GM12878 (cell line): ENCODE results near the gene MID2. TPM values are rescaled to one million over a fixed set of nuclear protein-coding genes. Genes with fewer than 3 reads are reported as not detected.

Source experiments
- ATAC-seq: fragments of 200-7000 bp; cut with Tn5 transposase; 3 replicates; pipeline ENCODE4 v1.9.1; 2020; ENCODE audit warnings: mild to moderate bottlenecking, moderate library complexity
- BruUV-seq: library from RNA; stranded (reverse); fragments of 400-500 nt; replicated peaks from 2 replicates; lab custom pipeline; 2021; lab: Mats Ljungman, UMichigan
- CTCF ChIA-PET: fragments of 300-600 bp; sonication (Branson Sonifier 250); formaldehyde crosslinking; extraction: SDS; loops from one replicate; lab custom pipeline; 2021; ENCODE audit warnings: inconsistent platforms; lab: Yijun Ruan, JAX
- POLR2A ChIA-PET: fragments of 350-600 bp; formaldehyde crosslinking; extraction: SDS; loops from one replicate; lab custom pipeline; 2021; ENCODE audit warnings: inconsistent platforms; lab: Charles Lee
- RAD21 ChIA-PET: fragments of 300-600 bp; sonication (Branson Sonifier 250); formaldehyde crosslinking; loops from one replicate; lab custom pipeline; 2023; ENCODE audit warnings: antibody characterized with exemption; ENCODE audit not compliant: unreplicated experiment; lab: Charles Lee
- SMC1A ChIA-PET: fragments of 300-600 bp; sonication (Branson Sonifier 250); formaldehyde crosslinking; loops from one replicate; lab custom pipeline; 2023; ENCODE audit not compliant: unreplicated experiment, uncharacterized antibody; lab: Charles Lee
- DNase-seq: peaks from one replicate; pipeline ENCODE4 v3.0.0-alpha.2; 2011; ENCODE audit warnings: low read depth, low spot score
- FAIRE-seq: peaks from 3 replicates; lab custom pipeline; 2011; peaks lifted over from hg19 to GRCh38; lab: Jason Lieb, UNC
- H2AFZ ChIP-seq: 2 replicates; pipeline ENCODE4 v1.6.0; 2011; ENCODE audit warnings: low read depth, low read length, control low read depth; ENCODE audit not compliant: control insufficient read depth
- H3K27ac ChIP-seq: 2 replicates; pipeline ENCODE4 v1.5.1; 2011; ENCODE audit warnings: control low read depth; ENCODE audit not compliant: control insufficient read depth, insufficient read depth
- H3K27me3 ChIP-seq, 2 experiments: replicated peaks in 1 of 2; 2 replicates each; pipeline versions ENCODE4 v1.6.0 to v1.6.1; 2011; ENCODE audit warnings: low read length in 1 of 2; ENCODE audit not compliant: control insufficient read depth in 2 of 2, insufficient read depth in 2 of 2
- H3K36me3 ChIP-seq, 2 experiments: 2 replicates each; pipeline ENCODE4 v1.5.1; 2011; ENCODE audit warnings: low read length in 1 of 2; ENCODE audit not compliant: control insufficient read depth in 2 of 2, insufficient read depth in 2 of 2
- H3K4me1 ChIP-seq: 2 replicates; pipeline ENCODE4 v1.6.1; 2011; ENCODE audit warnings: mild to moderate bottlenecking, low read length, moderate library complexity, mixed read lengths; ENCODE audit not compliant: control insufficient read depth, insufficient read depth
- H3K4me2 ChIP-seq: 2 replicates; pipeline ENCODE4 v1.6.0; 2011; ENCODE audit warnings: control low read depth; ENCODE audit not compliant: control insufficient read depth, insufficient read depth
- H3K4me3 ChIP-seq: fragments of 200-600 bp; sonication (generic); 2 replicates; pipeline ENCODE4 v1.5.1; 2016
- H3K79me2 ChIP-seq: 2 replicates; pipeline ENCODE4 v1.6.0; 2011; ENCODE audit warnings: low read length; ENCODE audit not compliant: control insufficient read depth, insufficient read depth
- H3K9ac ChIP-seq: 2 replicates; pipeline ENCODE4 v1.8.0; 2011; ENCODE audit warnings: low read length, control low read depth, mixed read lengths; ENCODE audit not compliant: control insufficient read depth, insufficient read depth
- H3K9me3 ChIP-seq: replicated peaks from 3 replicates; pipeline ENCODE4 v1.5.1; 2011; ENCODE audit warnings: mild to moderate bottlenecking, low read length; ENCODE audit not compliant: control insufficient read depth, insufficient read depth
- H4K20me1 ChIP-seq: 2 replicates; pipeline ENCODE4 v1.6.0; 2011; ENCODE audit not compliant: control insufficient read depth, insufficient read depth
- FOXK2 ChIP-seq: fragments of 450-650 bp; IDR thresholded peaks from 2 replicates; pipeline ENCODE4 v1.6.1; 2017; ENCODE audit warnings: mild to moderate bottlenecking, moderate library complexity
- RUNX3 ChIP-seq: IDR thresholded peaks from 2 replicates; pipeline ENCODE4 v1.6.1; 2012; ENCODE audit warnings: low read length, inconsistent platforms
- WGBS: methylation state at CpG from one replicate; pipeline ENCODE4 v1.1.6; 2016; ENCODE audit warnings: low lambda C conversion rate; ENCODE audit not compliant: insufficient replicate concordance, insufficient coverage; ENCODE audit errors: missing lambda C conversion rate; 5-methylcytosine and 5-hydroxymethylcytosine counted together
- in situ Hi-C: fragments of 300-500 bp; cut with MboI; formaldehyde crosslinking; loops from 9 replicates; pipeline ENCODE4 v1.14.3; 2018; ENCODE audit warnings: mixed read lengths
- intact Hi-C: fragments of 100-400 bp; cut with micrococcal nuclease; formaldehyde crosslinking; loops from one replicate; pipeline ENCODE4 v1.14.2; 2022; ENCODE audit not compliant: unreplicated experiment
- polyA plus RNA-seq, 11 experiments: library from polyadenylated mRNA; depleted of rRNA in 4 of 11; unstranded in 6 of 11; stranded (reverse) in 5 of 11; fragments of >200 nt; fragmentation: Nextera tagmentation in 4 of 11; fragmentation: Illumina TruSeq in 1 of 11; extraction: Ambion mirVana in 4 of 11; extraction: Trizol in 1 of 11; gene quantifications; 1 replicate in 1 of 11; 2 replicates in 10 of 11; pipeline versions ENCODE4 v1.2.1 to v1.2.3, GENCODE V29; 2011 to 2016; ENCODE audit warnings: inconsistent platforms in 2 of 11, missing spikeins in 2 of 11, low read depth in 1 of 11
- total RNA-seq, 4 experiments: library from RNA; depleted of rRNA in 3 of 4; stranded (reverse); fragments of >200 nt in 3 of 4; fragmentation: Illumina TruSeq in 1 of 4; extraction: Trizol in 1 of 4; gene quantifications; 2 replicates each; pipeline versions ENCODE4 v1.2.1 to v1.2.3, GENCODE V29; 2013 to 2021
- TF ChIP-seq, protein P1 (sequence below): fragments of 450-650 bp; IDR thresholded peaks from 2 replicates; pipeline ENCODE4 v1.6.1; 2018; ENCODE audit warnings: borderline replicate concordance, mild to moderate bottlenecking; ENCODE audit not compliant: partially characterized antibody
- TF ChIP-seq, protein P2 (sequence below): IDR thresholded peaks from 2 replicates; pipeline ENCODE4 v1.6.1; 2012; ENCODE audit warnings: low read depth, low read length, improper control_type of control experiment

MID2 gene
- total and polyA plus RNA-seq, 10 of the 15 experiments (the other 5 are each of a cell fraction or from before 2014, with no cell fraction given) = 0.04 to 0.21 TPM; not detected in 8

DNA sequence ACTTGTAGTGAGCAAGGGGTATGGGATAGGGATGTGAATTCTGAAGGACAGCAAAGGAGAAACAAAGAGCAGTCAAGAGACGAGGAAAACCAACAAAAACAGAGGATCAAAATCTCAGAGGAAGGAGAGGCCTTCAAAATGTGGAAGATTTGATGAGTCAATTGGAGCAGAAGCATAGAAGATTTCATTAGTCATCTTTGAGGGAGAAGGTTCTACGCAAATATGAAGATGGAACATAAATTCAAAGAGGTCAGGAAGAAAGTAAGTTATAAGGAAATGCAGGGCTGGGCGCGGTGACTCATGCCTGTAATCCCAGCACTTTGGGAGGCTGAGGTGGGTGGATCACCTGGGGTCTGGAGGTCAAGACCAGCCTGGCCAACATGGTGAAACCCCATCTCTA, 35.4 kb downstream of the MID2 start (continued):
- TF ChIP-seq, protein P1, sequence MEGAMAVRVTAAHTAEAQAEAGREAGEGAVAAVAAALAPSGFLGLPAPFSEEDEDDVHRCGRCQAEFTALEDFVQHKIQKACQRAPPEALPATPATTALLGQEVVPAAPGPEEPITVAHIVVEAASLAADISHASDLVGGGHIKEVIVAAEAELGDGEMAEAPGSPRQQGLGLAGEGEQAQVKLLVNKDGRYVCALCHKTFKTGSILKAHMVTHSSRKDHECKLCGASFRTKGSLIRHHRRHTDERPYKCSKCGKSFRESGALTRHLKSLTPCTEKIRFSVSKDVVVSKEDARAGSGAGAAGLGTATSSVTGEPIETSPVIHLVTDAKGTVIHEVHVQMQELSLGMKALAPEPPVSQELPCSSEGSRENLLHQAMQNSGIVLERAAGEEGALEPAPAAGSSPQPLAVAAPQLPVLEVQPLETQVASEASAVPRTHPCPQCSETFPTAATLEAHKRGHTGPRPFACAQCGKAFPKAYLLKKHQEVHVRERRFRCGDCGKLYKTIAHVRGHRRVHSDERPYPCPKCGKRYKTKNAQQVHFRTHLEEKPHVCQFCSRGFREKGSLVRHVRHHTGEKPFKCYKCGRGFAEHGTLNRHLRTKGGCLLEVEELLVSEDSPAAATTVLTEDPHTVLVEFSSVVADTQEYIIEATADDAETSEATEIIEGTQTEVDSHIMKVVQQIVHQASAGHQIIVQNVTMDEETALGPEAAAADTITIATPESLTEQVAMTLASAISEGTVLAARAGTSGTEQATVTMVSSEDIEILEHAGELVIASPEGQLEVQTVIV = no peak
- no peak for TF ChIP-seq RUNX3

DNA sequence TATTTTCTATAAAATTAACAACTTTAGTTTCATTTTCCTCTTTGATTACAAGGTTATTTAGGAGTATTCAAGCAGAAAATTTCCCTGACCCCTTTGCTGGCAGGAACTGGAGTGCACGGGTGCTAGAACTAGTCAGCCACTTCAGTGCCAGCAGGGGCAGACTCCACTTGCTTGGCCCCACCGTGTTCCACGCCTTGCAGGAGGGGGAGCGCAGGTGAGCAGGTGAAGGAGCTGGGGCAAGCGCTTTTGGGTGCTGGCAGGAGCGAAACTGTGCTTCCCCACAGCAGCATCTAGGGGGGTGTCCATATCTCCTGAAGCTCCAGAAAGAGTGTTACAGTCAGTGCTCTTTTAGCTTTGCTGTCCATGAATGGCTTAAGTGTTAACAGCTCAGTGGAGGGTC, 45.5 kb downstream of the MID2 start:
- Histone ChIP-seq H2AFZ (no peak overlapping the region), H3K4me1 (no peaks in the 10 kb centered on the region), H3K36me3 (no peaks in the 10 kb centered on the region), H3K27me3 (no peaks in the 10 kb centered on the region), H4K20me1 (no peaks in the 10 kb centered on the region), H3K27ac (no peak overlapping the region), H3K79me2 (no peaks in the 10 kb centered on the region), H3K4me2 (no peak overlapping the region), H3K9ac (no peak overlapping the region), H3K9me3 (no peaks in the 10 kb centered on the region), H3K4me3 (no peak overlapping the region)
- no TSS peak for BruUV-seq
- no peak for FAIRE-seq
- 28% methylated on average over 6 of the region's 6 CpGs for WGBS
- DNase-seq = no peak
- TF ChIP-seq, protein P2, sequence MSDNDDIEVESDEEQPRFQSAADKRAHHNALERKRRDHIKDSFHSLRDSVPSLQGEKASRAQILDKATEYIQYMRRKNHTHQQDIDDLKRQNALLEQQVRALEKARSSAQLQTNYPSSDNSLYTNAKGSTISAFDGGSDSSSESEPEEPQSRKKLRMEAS = no peak
- TF ChIP-seq FOXK2 = no peak
- in situ Hi-C loops = no loop called here
- ATAC-seq = no peak
- intact Hi-C loops = no loop called here
- RAD21 ChIA-PET = no interaction called here
- POLR2A ChIA-PET = no interaction called here
- CTCF ChIA-PET = interaction anchor here (1.7 kb wide), 1 partner anchor 22 kb away, joined by 4 read pairs; no protein-coding TSS in a partner anchor
- SMC1A ChIA-PET = interaction anchor here (0.8 kb wide), 1 partner anchor 102 kb away, joined by 3 read pairs; no protein-coding TSS in a partner anchor
